Measurements from ENCODE around the gene DCTN1.

DNA sequence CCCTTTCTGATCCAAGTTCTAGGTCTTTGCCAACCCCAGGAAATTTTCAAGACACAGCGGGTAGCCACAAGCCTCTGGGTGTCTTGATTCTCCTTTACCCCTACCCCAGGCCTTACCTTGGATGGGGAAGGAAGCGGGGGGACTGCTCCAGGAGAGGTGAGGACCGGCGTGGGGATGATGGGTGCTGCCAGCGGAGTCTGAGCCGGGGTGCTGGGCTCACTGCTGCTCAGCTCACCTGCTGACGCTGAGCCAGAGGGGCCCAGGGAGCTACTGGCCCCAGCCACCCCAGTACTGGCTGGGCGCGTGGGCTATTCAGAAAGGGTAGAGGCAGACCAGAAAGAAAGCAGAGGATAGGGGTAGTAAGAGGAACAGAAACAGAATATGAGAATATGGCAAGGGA is 8.7 kb downstream of the DCTN1 start:
- no peak for TF ChIP-seq EZH2phosphoT487 (IDR thresholded peaks at IDR 0.05; ENCODE audit: borderline replicate concordance, low read length)
- TF ChIP-seq, protein P1, sequence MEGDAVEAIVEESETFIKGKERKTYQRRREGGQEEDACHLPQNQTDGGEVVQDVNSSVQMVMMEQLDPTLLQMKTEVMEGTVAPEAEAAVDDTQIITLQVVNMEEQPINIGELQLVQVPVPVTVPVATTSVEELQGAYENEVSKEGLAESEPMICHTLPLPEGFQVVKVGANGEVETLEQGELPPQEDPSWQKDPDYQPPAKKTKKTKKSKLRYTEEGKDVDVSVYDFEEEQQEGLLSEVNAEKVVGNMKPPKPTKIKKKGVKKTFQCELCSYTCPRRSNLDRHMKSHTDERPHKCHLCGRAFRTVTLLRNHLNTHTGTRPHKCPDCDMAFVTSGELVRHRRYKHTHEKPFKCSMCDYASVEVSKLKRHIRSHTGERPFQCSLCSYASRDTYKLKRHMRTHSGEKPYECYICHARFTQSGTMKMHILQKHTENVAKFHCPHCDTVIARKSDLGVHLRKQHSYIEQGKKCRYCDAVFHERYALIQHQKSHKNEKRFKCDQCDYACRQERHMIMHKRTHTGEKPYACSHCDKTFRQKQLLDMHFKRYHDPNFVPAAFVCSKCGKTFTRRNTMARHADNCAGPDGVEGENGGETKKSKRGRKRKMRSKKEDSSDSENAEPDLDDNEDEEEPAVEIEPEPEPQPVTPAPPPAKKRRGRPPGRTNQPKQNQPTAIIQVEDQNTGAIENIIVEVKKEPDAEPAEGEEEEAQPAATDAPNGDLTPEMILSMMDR (conservative IDR thresholded peaks at IDR 0.05; ENCODE audit: low read depth, low read length) = no peak

Data from PC-3 (cell line).